Effector memory CD4-positive, alpha-beta T cell (primary cell): Measurements from ENCODE around the gene BCAS1.

Experiments used
- DNase-seq, 3 donors: peaks; one replicate each; pipeline ENCODE4 v3.0.0-alpha.2; 2020
- H3K27ac ChIP-seq: 2 replicates; pipeline ENCODE4 v1.7.0; 2013; ENCODE audit warnings: mild to moderate bottlenecking, low read length, moderate library complexity; ENCODE audit not compliant: insufficient read depth, poor library complexity, severe bottlenecking
- H3K27me3 ChIP-seq: replicated peaks from 2 replicates; pipeline ENCODE4 v1.7.0; 2013; ENCODE audit warnings: mild to moderate bottlenecking, low read length; ENCODE audit not compliant: insufficient read depth, control insufficient read depth, poor library complexity, severe bottlenecking
- H3K36me3 ChIP-seq: 2 replicates; pipeline ENCODE4 v1.7.0; 2013; ENCODE audit warnings: mild to moderate bottlenecking, low read length, moderate library complexity; ENCODE audit not compliant: control insufficient read depth, insufficient read depth
- H3K4me1 ChIP-seq: 2 replicates; pipeline ENCODE4 v1.7.0; 2013; ENCODE audit warnings: low read length, mild to moderate bottlenecking; ENCODE audit not compliant: control insufficient read depth, insufficient read depth, poor library complexity, severe bottlenecking
- H3K4me3 ChIP-seq: 2 replicates; pipeline ENCODE4 v1.7.0; 2013; ENCODE audit warnings: low read length, low read depth, mild to moderate bottlenecking; ENCODE audit not compliant: insufficient read depth, poor library complexity, severe bottlenecking
- H3K9me3 ChIP-seq: 2 replicates; pipeline ENCODE4 v1.7.0; 2013; ENCODE audit warnings: mild to moderate bottlenecking, low read length, moderate library complexity; ENCODE audit not compliant: control insufficient read depth

The BCAS1 gene

DNA sequence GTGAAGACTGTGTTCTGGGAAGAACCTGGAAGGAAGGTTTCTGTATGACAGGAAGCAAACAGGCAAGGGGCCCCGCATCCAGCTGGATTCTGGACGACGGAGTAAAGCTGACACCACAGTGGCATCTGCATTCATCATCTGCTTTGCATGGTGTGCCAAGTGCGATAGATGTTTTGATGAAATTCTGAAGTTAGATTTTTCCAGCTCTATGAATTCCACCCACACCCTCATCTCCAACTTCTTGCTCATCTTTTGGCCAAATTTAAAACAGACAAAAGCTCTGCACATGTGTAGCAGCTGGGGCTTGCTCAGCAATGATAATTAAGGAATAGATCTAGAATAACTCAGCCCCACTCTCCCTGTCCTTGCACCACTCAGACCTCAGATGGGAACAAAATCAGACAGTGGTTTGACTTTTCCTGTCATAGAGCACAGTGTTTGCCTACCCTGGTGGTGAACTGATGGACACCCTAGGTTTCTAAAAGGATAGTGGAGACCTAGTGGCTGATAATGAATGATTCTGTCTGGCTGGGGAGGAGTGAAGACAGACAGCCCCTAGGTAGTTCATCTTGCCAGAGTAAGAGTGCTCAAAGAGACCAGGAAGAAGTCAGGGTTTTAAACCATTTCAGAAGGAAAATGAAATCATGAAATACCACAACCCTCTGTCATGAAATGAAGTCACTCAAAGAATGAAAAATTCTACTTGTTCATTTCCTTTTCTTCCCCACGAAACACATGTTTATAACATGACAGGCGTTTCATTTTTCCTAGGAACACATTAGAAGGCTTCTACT, 85.8 kb downstream of the BCAS1 start:
- no peak for DNase-seq
- H3K4me3 ChIP-seq = no peak overlapping the region
- no peaks in the 10 kb centered on the region for H3K27me3 ChIP-seq
- no peaks in the 10 kb centered on the region for H3K4me1 ChIP-seq
- H3K9me3 ChIP-seq = no peaks in the 10 kb centered on the region
- no peak overlapping the region for H3K27ac ChIP-seq
- H3K36me3 ChIP-seq = no peaks in the 10 kb centered on the region

DNA sequence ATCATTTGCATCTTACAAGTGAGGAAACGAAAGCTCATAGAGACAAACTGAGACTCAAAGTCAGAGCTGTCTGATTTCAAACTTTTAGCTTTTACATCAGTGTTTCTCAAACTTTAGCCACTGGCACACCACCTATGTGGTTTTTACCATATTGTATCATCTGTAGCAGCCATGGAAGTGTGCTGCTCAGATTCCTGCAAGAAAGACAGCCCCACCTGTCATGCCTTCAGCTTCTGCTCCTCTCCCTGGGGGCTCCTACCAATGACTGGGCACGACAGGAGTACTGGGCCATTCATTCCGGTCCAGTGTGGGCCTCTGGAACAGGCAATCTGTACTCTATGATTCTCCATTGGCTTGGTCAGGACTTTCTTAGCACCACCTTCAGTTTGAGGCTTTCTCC, 87.0 kb downstream of the BCAS1 start:
- Histone ChIP-seq H3K36me3 (no peaks in the 10 kb centered on the region), H3K27ac (no peak overlapping the region), H3K4me3 (no peak overlapping the region), H3K4me1 (no peaks in the 10 kb centered on the region), H3K27me3 (no peaks in the 10 kb centered on the region), H3K9me3 (no peaks in the 10 kb centered on the region)
- DNase-seq = no peak

DNA sequence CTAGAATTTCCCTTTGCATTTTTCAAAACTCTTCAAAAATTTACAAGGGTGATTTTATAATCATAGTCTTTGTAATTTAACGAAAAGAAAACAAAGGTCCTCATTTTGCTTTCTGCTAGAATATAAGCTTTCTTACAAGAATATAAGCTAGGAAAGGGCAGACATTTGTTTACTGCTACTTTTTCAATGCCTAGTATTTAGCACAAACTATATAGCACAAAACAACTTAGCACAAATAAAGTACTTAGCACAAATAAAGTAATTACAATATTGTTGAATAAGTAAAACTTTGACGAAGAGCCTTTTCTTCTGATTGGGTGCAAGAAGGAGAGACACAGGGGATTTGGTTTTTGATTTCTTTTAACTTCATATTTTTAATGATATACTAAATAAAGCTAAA, 87.8 kb downstream of the BCAS1 start:
- Histone ChIP-seq H3K27me3 (no peaks in the 10 kb centered on the region), H3K36me3 (no peaks in the 10 kb centered on the region), H3K4me3 (no peak overlapping the region), H3K27ac (no peak overlapping the region), H3K9me3 (no peaks in the 10 kb centered on the region), H3K4me1 (no peaks in the 10 kb centered on the region)
- no peak for DNase-seq

DNA sequence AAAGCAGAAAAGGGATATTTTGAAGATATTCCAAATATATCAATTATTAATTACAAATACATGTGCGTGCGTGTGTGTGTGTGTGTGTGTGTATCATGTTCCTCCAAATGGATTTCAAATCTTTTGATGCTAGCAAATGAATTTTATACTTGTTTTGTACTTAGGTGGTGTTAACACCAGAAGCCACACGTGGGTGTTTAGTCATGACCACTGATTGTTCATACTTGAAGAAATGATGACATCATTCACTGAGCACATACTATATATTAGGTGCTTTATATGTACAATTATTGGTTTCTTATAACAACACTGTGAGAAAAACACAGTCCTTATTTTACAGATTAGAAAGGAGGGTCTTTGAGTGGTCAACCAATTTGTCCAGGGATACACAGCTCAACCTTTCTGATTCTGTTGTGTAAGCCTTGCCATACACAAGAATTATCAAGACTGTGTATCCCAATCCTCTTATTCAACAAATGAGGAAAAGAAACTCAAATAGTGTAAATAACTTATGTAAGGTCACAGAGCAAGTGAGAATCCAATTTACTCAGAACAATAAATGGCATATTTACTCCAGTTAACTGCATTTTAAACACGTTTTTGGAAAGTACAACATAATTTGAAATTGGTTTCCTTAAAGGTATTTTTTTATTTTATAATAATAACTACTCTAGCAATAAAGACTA, 88.5 kb downstream of the BCAS1 start:
- no peaks in the 10 kb centered on the region for H3K27me3 ChIP-seq
- no peak overlapping the region for H3K27ac ChIP-seq
- no peak for DNase-seq
- H3K4me1 ChIP-seq = no peaks in the 10 kb centered on the region
- H3K4me3 ChIP-seq = no peak overlapping the region
- H3K36me3 ChIP-seq = no peaks in the 10 kb centered on the region
- H3K9me3 ChIP-seq = no peaks in the 10 kb centered on the region

DNA sequence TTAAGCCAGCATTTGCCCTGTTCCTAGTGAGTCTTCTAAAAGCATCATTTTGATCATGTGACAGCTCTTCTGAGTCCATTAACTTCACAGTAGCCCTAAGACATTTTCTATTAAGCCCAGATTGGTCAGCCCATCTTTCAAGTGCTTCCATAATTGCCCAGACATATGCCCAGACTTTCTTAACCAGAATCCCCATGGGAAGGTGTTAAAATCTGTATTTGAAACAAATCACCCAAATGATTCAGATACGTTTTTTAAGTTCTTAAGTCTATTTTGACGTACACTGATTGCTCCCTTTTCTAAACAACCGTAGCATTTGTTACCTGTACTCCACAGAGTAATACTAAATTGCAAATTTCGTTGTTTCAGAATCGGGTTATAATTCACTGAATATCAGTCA, 89.3 kb downstream of the BCAS1 start:
- no peak for DNase-seq
- H3K27ac ChIP-seq = no peak overlapping the region
- no peak overlapping the region for H3K4me3 ChIP-seq
- no peaks in the 10 kb centered on the region for H3K4me1 ChIP-seq
- H3K36me3 ChIP-seq = no peaks in the 10 kb centered on the region
- no peaks in the 10 kb centered on the region for H3K27me3 ChIP-seq
- no peaks in the 10 kb centered on the region for H3K9me3 ChIP-seq

DNA sequence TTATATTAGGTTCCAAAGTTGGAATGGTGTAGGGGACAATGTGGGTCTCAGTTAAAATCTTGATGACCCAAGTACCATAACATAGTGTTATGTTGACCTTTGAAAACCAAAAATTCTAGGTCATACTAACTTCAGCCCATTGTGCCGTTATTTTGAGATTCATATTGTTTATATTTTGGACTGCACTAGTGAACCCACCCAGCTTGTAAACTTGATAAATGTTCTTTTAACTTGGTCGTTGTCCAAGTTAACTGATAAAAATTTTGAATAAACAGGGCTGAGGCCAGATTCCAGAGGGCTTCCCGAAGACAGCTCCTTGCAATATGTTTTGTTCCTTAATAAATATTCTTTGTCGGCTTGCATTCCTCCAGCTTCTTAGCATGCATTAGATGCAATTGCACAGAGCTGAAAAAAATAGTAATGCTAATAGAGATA, 90.3 kb downstream of the BCAS1 start:
- Histone ChIP-seq H3K36me3 (no peaks in the 10 kb centered on the region), H3K27ac (no peak overlapping the region), H3K4me1 (no peaks in the 10 kb centered on the region), H3K9me3 (no peaks in the 10 kb centered on the region), H3K4me3 (no peak overlapping the region), H3K27me3 (no peaks in the 10 kb centered on the region)
- no peak for DNase-seq

DNA sequence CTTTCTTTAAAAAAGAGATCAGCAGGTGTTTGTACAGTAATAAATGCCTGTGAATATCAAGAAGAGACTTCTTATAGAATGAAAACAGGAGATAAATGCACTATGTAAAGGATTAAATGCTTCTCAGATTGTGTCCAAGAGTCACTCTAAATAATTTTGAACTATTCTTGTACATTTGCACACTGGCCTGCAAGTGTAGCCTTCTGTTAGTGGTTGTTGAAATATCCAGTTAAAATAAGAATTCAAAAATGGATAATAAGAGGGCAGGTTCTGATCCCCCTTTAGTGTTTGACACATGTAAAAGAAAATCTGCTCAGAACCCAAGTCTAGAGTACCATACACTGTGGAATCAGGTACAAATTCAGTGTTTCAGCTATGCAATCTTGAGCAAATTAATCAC, 91.9 kb downstream of the BCAS1 start:
- H3K27me3 ChIP-seq = no peaks in the 10 kb centered on the region
- no peak overlapping the region for H3K4me3 ChIP-seq

DNA sequence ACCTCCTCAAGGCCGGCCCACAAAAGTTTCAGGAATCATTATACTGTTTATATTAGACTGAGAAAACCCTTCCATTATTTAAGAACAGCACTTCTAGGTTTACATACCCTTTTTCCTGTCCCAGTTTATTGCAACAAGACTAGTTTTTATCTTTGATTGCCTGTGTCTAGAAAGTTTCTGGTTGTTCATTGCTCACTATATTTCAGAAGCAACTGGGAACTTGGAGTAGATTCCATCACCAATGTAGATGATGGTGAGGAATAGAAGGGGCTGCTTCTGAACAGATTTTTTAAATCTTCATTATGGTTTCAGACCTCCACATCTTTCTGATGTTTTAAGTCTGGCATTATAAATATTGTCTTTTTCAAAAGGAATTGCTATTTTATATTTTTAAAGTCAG, 93.0 kb downstream of the BCAS1 start:
- no peaks in the 10 kb centered on the region for H3K36me3 ChIP-seq

More for the DNA sequence above, 91.9 kb downstream of the BCAS1 start:
- Histone ChIP-seq H3K36me3 (no peaks in the 10 kb centered on the region), H3K9me3 (no peaks in the 10 kb centered on the region), H3K27ac (no peak overlapping the region), H3K4me1 (no peaks in the 10 kb centered on the region)
- DNase-seq = no peak

DNA sequence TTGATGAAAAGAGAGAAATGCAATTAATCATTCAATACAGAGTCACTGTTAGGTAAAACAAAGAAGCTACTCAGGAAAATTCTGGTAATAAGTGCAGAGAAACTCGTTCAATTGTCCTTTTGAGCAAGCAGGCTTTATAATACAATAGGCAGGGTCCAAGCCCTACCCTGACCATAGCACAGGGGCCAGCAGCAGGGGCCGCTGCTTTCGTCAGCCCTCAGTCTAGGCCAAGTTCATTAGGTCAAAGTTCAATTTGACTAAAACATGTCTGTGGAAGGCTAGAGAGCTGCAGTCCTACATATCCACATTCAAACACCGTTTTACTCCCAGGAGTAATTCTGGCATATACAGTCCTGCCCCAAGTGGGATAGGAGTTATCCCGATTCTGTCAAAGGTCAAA, 94.6 kb downstream of the BCAS1 start:
- DNase-seq = no peak
- Histone ChIP-seq H3K36me3 (no peaks in the 10 kb centered on the region), H3K9me3 (no peaks in the 10 kb centered on the region)

More for the DNA sequence above, 93.0 kb downstream of the BCAS1 start:
- Histone ChIP-seq H3K4me1 (no peaks in the 10 kb centered on the region), H3K27me3 (no peaks in the 10 kb centered on the region), H3K9me3 (no peaks in the 10 kb centered on the region), H3K4me3 (no peak overlapping the region), H3K27ac (no peak overlapping the region)
- DNase-seq = no peak

DNA sequence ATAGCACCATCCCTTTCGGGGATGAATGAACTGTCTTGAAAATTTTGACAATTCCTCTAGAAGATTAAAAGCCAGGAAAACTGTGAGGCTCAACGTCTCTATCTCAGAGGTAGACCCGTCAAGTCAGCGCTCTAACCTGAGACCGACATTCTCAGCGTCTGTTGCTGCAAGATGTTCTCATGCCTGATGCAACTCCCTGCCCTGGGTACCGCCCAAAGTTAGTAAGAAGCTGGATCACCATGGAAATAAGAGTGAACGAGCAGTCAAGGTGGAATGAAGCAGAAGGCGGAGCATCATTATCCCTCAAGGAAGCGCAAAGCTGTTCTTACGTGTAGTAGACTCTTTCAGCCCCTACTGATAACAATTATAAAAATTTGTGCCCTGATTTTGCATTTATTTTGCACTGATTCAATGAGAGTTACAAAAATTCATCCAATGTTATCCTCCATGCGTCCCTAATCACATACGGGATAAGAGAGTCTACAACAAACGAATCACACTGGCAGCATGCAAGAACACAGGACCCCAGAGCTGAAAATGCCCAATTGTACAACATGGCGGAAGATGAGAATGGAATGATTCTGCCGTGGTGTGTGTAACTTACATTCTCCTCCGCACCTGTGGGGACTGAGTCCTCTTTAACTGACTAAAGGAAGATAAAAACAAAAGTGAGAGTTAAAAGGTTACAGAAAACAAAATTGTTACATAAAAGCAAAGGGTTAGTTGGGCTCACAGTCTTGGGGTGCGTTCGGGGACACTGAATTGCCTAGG, 95.4 kb downstream of the BCAS1 start:
- H3K4me1 ChIP-seq = no peaks in the 10 kb centered on the region
- H3K36me3 ChIP-seq = no peaks in the 10 kb centered on the region
- H3K27ac ChIP-seq = no peak overlapping the region
- no peak for DNase-seq
- H3K4me3 ChIP-seq = no peak overlapping the region
- H3K9me3 ChIP-seq = no peaks in the 10 kb centered on the region
- no peaks in the 10 kb centered on the region for H3K27me3 ChIP-seq

More for the DNA sequence above, 94.6 kb downstream of the BCAS1 start:
- no peaks in the 10 kb centered on the region for H3K4me1 ChIP-seq
- no peak overlapping the region for H3K27ac ChIP-seq
- H3K4me3 ChIP-seq = no peak overlapping the region
- no peaks in the 10 kb centered on the region for H3K27me3 ChIP-seq
